DND-41 (cell line): ENCODE results near the gene TCEAL4.

Experiments
- ATAC-seq: fragments of 200-7000 bp; cut with Tn5 transposase; 3 replicates; pipeline ENCODE4 v1.9.1; 2021; ENCODE audit warnings: low read depth; ENCODE audit not compliant: insufficient read depth
- DNase-seq: peaks from one replicate; pipeline ENCODE4 v3.0.0-alpha.2; 2020
- H2AFZ ChIP-seq: 2 replicates; pipeline ENCODE4 v1.6.0; 2012; ENCODE audit warnings: low read depth, low read length
- H3K27ac ChIP-seq: 2 replicates; pipeline ENCODE4 v1.5.1; 2012; ENCODE audit warnings: low read length, inconsistent platforms
- H3K27me3 ChIP-seq: fragments of 200-600 bp; sonication (generic); 2 replicates; pipeline ENCODE4 v1.6.0; 2012; ENCODE audit warnings: low read length, mild to moderate bottlenecking, inconsistent platforms; ENCODE audit not compliant: insufficient read depth, poor library complexity
- H3K36me3 ChIP-seq: 2 replicates; pipeline ENCODE4 v1.5.1; 2012; ENCODE audit warnings: low read length, inconsistent platforms; ENCODE audit not compliant: insufficient read depth
- H3K4me1 ChIP-seq: 2 replicates; pipeline ENCODE4 v1.5.1; 2012; ENCODE audit warnings: mild to moderate bottlenecking, low read length; ENCODE audit not compliant: insufficient read depth
- H3K4me2 ChIP-seq: 2 replicates; pipeline ENCODE4 v1.6.0; 2012; ENCODE audit warnings: mild to moderate bottlenecking, moderate library complexity, low read length, inconsistent platforms; ENCODE audit not compliant: insufficient read depth
- H3K4me3 ChIP-seq, 2 experiments: fragments of 200-600 bp in 1 of 2; shearing (Covaris generic) in 1 of 2; 2 replicates each; pipeline ENCODE4 v1.5.1; 2012 to 2016; ENCODE audit warnings: inconsistent platforms in 2 of 2, low read length in 2 of 2, mild to moderate bottlenecking in 2 of 2, low read depth in 1 of 2, moderate library complexity in 1 of 2
- H3K79me2 ChIP-seq: 2 replicates; pipeline ENCODE4 v1.6.0; 2012; ENCODE audit warnings: low read length, inconsistent platforms; ENCODE audit not compliant: insufficient read depth
- H3K9ac ChIP-seq: 2 replicates; pipeline ENCODE4 v1.6.0; 2012; ENCODE audit warnings: low read depth, mild to moderate bottlenecking, inconsistent platforms, low read length, moderate library complexity
- H3K9me3 ChIP-seq: 2 replicates; pipeline ENCODE4 v1.5.1; 2012; ENCODE audit warnings: low read length, moderate library complexity, mild to moderate bottlenecking, inconsistent platforms; ENCODE audit not compliant: insufficient read depth, severe bottlenecking
- H4K20me1 ChIP-seq: 2 replicates; pipeline ENCODE4 v1.6.0; 2012; ENCODE audit warnings: low read length; ENCODE audit not compliant: insufficient read depth
- CTCF ChIP-seq: IDR thresholded peaks from 2 replicates; pipeline ENCODE4 v1.5.1; 2012; ENCODE audit warnings: borderline replicate concordance, low read length, moderate library complexity, mild to moderate bottlenecking; ENCODE audit not compliant: poor library complexity, severe bottlenecking; ENCODE audit errors: extremely low read depth
- EZH2 ChIP-seq: IDR thresholded peaks from 3 replicates; pipeline ENCODE4 v1.6.1; 2012; ENCODE audit warnings: borderline replicate concordance, low read depth, mild to moderate bottlenecking, moderate library complexity, low read length, inconsistent platforms; ENCODE audit not compliant: severe bottlenecking

The TCEAL4 gene

GRCh38 chrX:103585411-103586313 lies at the start of gene TCEAL4:
Gene TCEAL4 (plus strand): TSS chrX:103585515. CDS start chrX:103586676, 1,161 bp downstream.
- Histone ChIP-seq H2AFZ (peak within 1 kb of the TSS; percentile 93), H3K36me3 (peaks cover 9% of the 10 kb centered on the region; the same call in 1 of the 2 replicates), H3K79me2 (peaks cover 15% of the 10 kb centered on the region), H3K9ac (peak within 1 kb of the TSS; percentile 76), H4K20me1 (no peaks in the 10 kb centered on the region), H3K9me3 (no peaks in the 10 kb centered on the region), H3K4me1 (peaks cover 16% of the 10 kb centered on the region), H3K4me3 (peak within 1 kb of the TSS; percentile 61 to 92; a peak in 3 of 4 replicates), H3K4me2 (peak within 1 kb of the TSS; percentile 71), H3K27ac (peak within 1 kb of the TSS; percentile 76), H3K27me3 (no peaks in the 10 kb centered on the region)
- peak; percentile 88 for ATAC-seq
- TF ChIP-seq CTCF (no peak), EZH2 (no peak)
- DNase-seq: peak; percentile 56

- no peaks in the 10 kb centered on the region for H3K9me3 ChIP-seq
- peaks cover 4% of the 10 kb centered on the region for H3K4me1 ChIP-seq
- H3K9ac ChIP-seq: no peak overlapping the region
- no peak overlapping the region for H3K4me2 ChIP-seq
- no peaks in the 10 kb centered on the region for H3K27me3 ChIP-seq
- no peak overlapping the region for H2AFZ ChIP-seq
- H3K79me2 ChIP-seq: no peaks in the 10 kb centered on the region
- DNase-seq (no peak), ATAC-seq (no peak)
- H4K20me1 ChIP-seq: no peaks in the 10 kb centered on the region
- no peaks in the 10 kb centered on the region for H3K36me3 ChIP-seq
- no peak overlapping the region for H3K4me3 ChIP-seq
- TF ChIP-seq EZH2 (no peak), CTCF (no peak)
- no peak overlapping the region for H3K27ac ChIP-seq
Observed at GRCh38 chrX:103536071-103536470, 49.2 kb upstream of the TCEAL4 start.

- ATAC-seq (no peak), DNase-seq (no peak)
- Histone ChIP-seq H3K9ac (no peak overlapping the region), H3K36me3 (no peaks in the 10 kb centered on the region), H4K20me1 (no peaks in the 10 kb centered on the region), H3K4me1 (peaks cover 4% of the 10 kb centered on the region), H3K4me3 (no peak overlapping the region), H3K27ac (no peak overlapping the region), H3K9me3 (no peaks in the 10 kb centered on the region), H3K27me3 (no peaks in the 10 kb centered on the region), H3K79me2 (no peaks in the 10 kb centered on the region), H3K4me2 (no peak overlapping the region), H2AFZ (no peak overlapping the region)
- TF ChIP-seq EZH2: no peak
- no peak for TF ChIP-seq CTCF
Observed at GRCh38 chrX:103536732-103537131, 48.6 kb upstream of the TCEAL4 start.
